GM12892 (cell line): ENCODE measurements around the gene SFRP5.

ENCODE experiments used
- POLR2A ChIP-seq: IDR thresholded peaks from 2 replicates; pipeline ENCODE4 v1.6.1; 2011; ENCODE audit warnings: low read depth, low read length, control low read depth
- POLR2AphosphoS5 ChIP-seq: IDR thresholded peaks from 2 replicates; pipeline ENCODE4 v1.6.1; 2011; ENCODE audit warnings: low read depth, low read length, control low read depth

DNA sequence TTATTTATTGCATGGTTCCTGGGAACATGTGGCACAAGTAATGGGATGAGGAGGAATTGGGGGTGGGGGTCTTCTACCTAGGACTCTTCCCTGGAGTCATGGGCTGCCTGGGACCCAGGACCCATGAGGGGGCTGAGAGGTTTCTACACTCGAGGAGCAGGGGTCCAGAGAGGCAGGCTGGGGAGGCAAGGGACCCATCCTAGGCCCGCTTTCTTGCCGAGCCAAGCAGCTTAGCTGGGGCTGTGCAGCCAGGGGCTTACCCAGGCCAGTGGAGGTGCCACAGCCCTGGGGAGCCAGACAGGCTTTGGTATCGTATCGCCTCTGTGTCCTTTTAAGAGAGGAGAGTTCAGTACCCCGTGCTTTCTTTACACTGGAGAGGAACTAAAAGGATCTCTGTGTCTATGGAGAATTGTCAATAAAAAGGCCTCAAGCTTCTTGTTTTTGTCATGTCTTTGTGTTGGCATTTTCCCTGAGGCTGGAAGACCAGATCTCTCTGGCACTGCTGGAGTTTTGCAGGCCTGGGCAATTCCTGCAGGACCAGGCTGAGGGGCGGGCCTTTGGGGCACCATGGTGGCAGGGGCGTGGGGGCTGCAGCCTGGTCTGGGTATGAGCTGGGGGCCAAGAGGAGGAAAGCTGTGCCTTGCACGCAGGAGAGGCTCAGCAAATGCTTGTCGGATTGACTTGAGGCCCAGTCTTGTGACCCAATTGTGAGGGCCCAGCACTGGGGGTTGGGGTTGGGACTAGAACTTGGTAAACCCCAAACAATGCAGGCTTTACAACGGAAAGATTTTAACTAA, 11.1 kb downstream of the SFRP5 start:
- TF ChIP-seq POLR2AphosphoS5: no peak
- no peak for TF ChIP-seq POLR2A
